Fibroblast of the conjunctiva (primary cell): ENCODE results near the gene SIGLEC1.

Experiments
- DNase-seq: peaks from one replicate; pipeline ENCODE4 v3.0.0-alpha.2; 2010; ENCODE audit warnings: low read depth

Gene SIGLEC1

GRCh38 chr20:3698591-3699001 lies 13.8 kb downstream of the SIGLEC1 start:
- no peak for DNase-seq

GRCh38 chr20:3697588-3698305 lies 14.7 kb downstream of the SIGLEC1 start:
- no peak for DNase-seq

- no peak for DNase-seq
Observed at GRCh38 chr20:3696745-3697587, 15.4 kb downstream of the SIGLEC1 start.

GRCh38 chr20:3696200-3696599 lies 16.2 kb downstream of the SIGLEC1 start:
- DNase-seq = no peak

- no peak for DNase-seq
Observed at GRCh38 chr20:3694864-3695263, 17.5 kb downstream of the SIGLEC1 start.

- no peak for DNase-seq
Observed at GRCh38 chr20:3693376-3693775, 19.0 kb downstream of the SIGLEC1 start.

- no peak for DNase-seq
Observed at GRCh38 chr20:3692706-3693294, 19.6 kb downstream of the SIGLEC1 start.

GRCh38 chr20:3691897-3692296 lies 20.5 kb downstream of the SIGLEC1 start:
- DNase-seq = no peak

- no peak for DNase-seq
Observed at GRCh38 chr20:3691306-3691705, 21.1 kb downstream of the SIGLEC1 start.

- DNase-seq = no peak
Observed at GRCh38 chr20:3690413-3690812, 22.0 kb downstream of the SIGLEC1 start.

- DNase-seq = no peak
Observed at GRCh38 chr20:3689978-3690377, 22.4 kb downstream of the SIGLEC1 start.

GRCh38 chr20:3687655-3688054 lies 24.7 kb downstream of the SIGLEC1 start:
- peak; percentile 65 for DNase-seq

GRCh38 chr20:3686867-3687321 lies 25.5 kb downstream of the SIGLEC1 start:
- DNase-seq = peak; percentile 90

GRCh38 chr20:3686421-3686820 lies 26.0 kb downstream of the SIGLEC1 start:
- DNase-seq = no peak

- no peak for DNase-seq
Observed at GRCh38 chr20:3685341-3685740, 27.1 kb downstream of the SIGLEC1 start.

- DNase-seq = peak; percentile 61
Observed at GRCh38 chr20:3681931-3682781, 30.2 kb downstream of the SIGLEC1 start, which contains the start of gene ADAM33. Gene ADAM33, minus strand, starts transcription at chr20:3682010. Its CDS starts 6 bp downstream, at chr20:3682004.

- no peak for DNase-seq
Observed at GRCh38 chr20:3681352-3681930, 31.0 kb downstream of the SIGLEC1 start.

- DNase-seq = no peak
Observed at GRCh38 chr20:3680701-3681351, 31.6 kb downstream of the SIGLEC1 start.

GRCh38 chr20:3679749-3680700 lies 32.4 kb downstream of the SIGLEC1 start:
- DNase-seq = peak; percentile 73
